Lung microvascular endothelial cell (primary cell): ENCODE data around the gene RALGAPB. TPM values are rescaled to one million over a fixed set of nuclear protein-coding genes. Genes with fewer than 3 reads are reported as not detected.

Source experiments
- DNase-seq, 2 donors: peaks; one replicate each; pipeline versions ENCODE4 v3.0.0 to v3.0.0-alpha.2; 2010; ENCODE audit warnings: low read depth in 2 of 2
- total RNA-seq: library from RNA; depleted of rRNA; stranded (reverse); fragments of >200 nt; gene quantifications from 2 replicates; pipeline ENCODE4 v1.2.1, GENCODE V29; 2014

The RALGAPB gene
- total RNA-seq, 1 donor from 2014 or later: 13.9 TPM

GRCh38 chr20:38608188-38608587 is 135.5 kb downstream of the RALGAPB start:
- DNase-seq: no peak

- no peak for DNase-seq
Observed at GRCh38 chr20:38609815-38610214, 137.2 kb downstream of the RALGAPB start.

- DNase-seq: no peak
Observed at GRCh38 chr20:38610521-38610920, 137.9 kb downstream of the RALGAPB start.

GRCh38 chr20:38612751-38613515 is 140.3 kb downstream of the RALGAPB start:
- DNase-seq: no peak

GRCh38 chr20:38615283-38615682 is 142.6 kb downstream of the RALGAPB start:
- no peak for DNase-seq

- no peak for DNase-seq
Observed at GRCh38 chr20:38616457-38616856, 143.8 kb downstream of the RALGAPB start.

- DNase-seq: no peak
Observed at GRCh38 chr20:38617011-38617829, 144.6 kb downstream of the RALGAPB start.

- DNase-seq: no peak
Observed at GRCh38 chr20:38617830-38618196, 145.2 kb downstream of the RALGAPB start.

- no peak for DNase-seq
Observed at GRCh38 chr20:38620441-38620840, 147.8 kb downstream of the RALGAPB start.

GRCh38 chr20:38623061-38623460 is 150.4 kb downstream of the RALGAPB start:
- DNase-seq: no peak

- no peak for DNase-seq
Observed at GRCh38 chr20:38624084-38624483, 151.4 kb downstream of the RALGAPB start.

- no peak for DNase-seq
Observed at GRCh38 chr20:38625896-38626295, 153.3 kb downstream of the RALGAPB start.

- no peak for DNase-seq
Observed at GRCh38 chr20:38626921-38627659, 154.4 kb downstream of the RALGAPB start.

Other genes starting within 250 kb of the RALGAPB start
- gene KIAA1755, start 212.1 kb upstream of the RALGAPB start, total RNA-seq: under 0.01 TPM in 1 of 2 replicates, not detected in the other
- gene BPI, start 168.7 kb upstream of the RALGAPB start, total RNA-seq: not detected in 2 replicates
- gene LBP, start 126.4 kb upstream of the RALGAPB start, total RNA-seq: under 0.01 TPM in 2 replicates
- gene SNHG17, start 37.5 kb upstream of the RALGAPB start, total RNA-seq: 3.1 and 4.0 TPM in 2 replicates
- gene ADIG, start 108.4 kb downstream of the RALGAPB start, total RNA-seq: not detected in 2 replicates
- not detected in 2 replicates for gene ARHGAP40, start 129.0 kb downstream of the RALGAPB start, total RNA-seq